ENCODE measurements around the gene ADGRG4.
"Not testable (repeated sequence)": the region's sequence is repeated elsewhere in the genome, so short reads cannot be mapped to it uniquely, and the experiment has no call there.

The ADGRG4 gene

DNA sequence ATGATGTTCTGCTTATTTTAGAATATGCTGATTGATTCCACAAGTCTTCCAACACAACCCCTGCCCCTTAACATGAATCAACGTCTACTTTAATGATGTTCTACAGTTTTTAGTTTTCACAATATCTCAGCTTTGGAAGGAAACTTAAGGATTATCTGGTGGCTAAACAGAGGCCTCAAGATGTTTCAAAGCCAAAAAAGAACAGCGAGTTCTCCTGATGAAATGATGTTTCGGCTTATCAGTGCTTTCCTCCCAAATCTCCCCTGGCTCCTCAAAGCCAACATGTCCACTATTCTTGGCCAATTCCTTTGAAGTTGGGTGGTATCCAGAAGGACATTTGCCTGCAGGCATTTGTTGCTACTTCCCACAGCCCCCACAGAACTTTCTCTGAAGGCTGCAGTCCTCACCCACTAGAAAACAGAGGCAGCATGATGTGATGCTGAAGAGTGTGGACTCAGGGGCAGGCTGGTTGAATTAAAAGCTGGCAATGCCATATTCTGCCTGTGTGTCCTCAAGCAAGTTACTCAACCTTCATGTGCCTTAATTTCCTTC lies 87.3 kb downstream of the ADGRG4 start:
- no peak for DNase-seq

DNA sequence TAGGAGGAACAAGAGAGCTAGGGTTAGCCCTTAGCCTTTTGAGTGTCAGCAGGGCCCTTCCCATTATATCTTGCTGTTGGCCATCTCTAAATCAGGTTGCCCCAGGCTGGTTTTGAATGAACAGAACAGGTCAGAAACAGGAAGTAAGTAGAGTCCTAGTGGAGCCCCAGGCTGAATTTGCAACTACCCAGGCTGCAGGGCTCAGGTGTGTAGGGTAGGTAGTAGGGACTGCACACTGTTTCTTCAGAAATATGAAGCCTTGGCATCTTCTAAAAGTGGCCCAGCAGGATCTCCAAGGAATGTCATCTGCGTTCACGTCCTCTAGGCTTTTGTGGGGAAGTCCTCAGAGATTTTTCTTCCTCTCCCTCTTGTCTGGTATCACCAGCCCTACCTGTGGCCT lies 90.2 kb downstream of the ADGRG4 start:
- no peak for DNase-seq

DNA sequence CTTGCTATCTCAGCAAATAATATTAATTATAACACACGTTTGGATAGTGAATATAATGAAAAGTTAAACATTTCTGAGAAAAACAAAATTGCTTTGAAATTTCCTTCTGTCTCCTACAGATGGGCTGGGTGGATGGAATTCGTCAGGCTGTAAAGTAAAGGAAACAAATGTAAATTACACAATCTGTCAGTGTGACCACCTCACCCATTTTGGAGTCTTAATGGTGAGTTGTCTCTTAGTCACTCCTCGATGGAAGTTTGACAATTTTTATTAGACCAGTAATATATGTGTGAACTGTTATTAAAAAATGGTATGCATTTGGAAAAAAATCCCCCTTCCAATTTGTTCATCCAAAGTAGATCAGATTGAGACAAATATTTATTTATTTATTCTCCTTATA lies 94.5 kb downstream of the ADGRG4 start:
- peak; percentile 21 for DNase-seq

DNA sequence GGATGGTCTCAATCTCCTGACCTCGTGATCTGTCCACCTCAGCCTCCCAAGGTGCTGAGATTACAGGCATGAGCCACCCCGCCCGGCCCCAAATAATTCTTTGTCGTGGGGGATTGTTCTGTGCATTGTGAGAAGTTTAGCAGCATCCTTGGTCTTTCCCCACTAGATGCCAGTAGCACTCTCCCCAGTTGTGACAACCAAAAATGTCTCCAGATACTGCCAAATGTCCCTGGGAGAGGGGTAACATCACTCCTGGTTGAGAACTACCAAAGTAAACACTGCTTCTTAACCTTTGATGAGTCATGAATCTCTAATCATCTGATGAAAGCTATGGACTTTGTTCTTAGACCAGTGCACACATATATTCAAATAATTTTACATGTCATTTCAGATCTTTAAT lies 96.2 kb downstream of the ADGRG4 start:
- DNase-seq = no peak

DNA sequence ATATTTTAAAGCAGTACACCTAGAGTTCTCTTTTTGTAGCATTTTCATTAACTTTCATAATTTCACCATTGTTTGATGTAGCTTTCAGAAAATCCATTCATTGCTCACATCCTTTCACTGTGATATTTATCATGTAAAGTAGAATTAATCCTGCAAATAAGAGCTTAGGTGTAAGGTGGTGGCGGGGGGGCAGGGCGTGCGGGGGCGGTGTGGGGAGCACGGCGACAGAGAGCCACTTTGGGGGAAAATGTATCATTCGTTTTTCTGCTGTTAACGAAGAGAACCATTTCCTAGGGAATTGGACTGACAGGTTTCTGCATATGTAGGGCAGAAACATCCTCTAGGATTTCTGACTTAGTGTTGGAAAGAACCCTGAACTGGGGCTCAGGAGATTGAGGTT lies 104.4 kb downstream of the ADGRG4 start:
- no peak for DNase-seq

DNA sequence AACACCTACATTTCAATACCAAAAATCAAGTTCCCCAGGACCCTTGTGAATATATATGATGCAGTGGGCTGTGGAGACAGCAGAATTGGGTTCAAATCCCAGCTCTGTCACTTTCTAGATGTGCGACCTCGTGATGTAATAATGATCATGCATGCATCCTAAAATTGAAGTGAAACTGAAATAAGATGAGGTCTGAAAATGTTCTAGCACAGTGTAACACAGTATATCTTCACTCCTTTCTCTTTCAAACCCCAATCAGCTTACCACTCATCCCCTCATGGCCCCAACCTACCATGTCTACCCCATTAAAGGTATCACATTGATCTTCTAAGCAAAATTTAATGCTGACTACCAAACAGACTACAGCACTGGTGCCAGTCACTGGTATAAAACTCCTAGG lies 117.0 kb downstream of the ADGRG4 start:
- DNase-seq = no peak

DNA sequence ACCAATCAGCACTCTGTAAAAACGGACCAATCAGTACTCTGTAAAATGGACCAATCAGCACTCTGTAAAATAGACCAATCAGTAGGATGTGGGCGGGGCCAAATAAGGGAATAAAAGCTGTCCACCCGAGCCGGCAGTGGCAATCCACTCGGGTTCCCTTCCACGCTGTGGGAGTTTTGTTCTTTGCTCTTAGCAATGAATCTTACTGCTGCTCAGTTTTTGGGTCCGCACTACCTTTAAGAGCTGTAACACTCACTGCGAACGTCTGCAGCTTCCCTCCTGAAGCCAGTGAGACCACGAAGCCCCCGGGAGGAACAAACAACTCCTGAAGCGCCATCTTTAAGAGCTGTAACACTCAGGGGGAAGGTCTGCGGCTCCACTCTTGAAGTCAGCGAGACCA lies 120.6 kb downstream of the ADGRG4 start:
- DNase-seq = no peak

DNA sequence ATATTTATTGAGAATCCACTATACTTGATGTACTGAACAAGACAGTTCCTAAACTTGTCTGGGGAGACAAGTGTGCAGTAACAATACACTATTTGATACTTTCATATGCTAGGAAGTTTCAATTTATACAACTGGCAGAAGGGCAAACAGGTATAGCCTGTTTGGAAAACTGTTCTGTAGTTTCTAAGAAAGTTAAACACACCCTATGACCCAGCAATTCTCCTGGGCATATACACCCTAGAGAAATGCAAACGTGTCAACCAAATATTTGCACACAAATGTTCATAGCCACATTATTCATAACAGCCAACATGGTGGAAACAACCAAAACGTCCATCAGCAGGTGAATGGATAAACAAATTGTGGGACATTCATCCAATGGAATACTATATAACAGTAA lies 123.0 kb downstream of the ADGRG4 start:
- no peak for DNase-seq

DNA sequence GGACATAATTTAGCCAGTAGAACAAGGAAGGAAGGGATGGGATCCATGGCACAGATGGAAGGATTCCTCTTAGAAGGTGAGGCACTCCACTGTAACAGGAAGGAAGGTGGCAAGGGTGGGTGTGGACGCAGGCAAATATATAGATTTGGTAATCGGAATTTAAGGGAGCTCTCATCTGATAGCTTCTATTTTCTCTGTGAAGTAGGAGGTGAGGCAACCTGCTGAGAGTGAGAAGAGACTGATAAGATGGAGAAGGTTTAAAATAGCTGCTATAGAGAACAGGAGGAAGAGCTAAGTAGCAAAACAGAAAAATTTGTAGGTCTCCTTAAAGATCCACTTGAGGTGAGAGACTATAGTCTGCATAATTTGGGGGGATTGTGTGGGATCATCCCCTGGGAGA lies 125.2 kb downstream of the ADGRG4 start:
- DNase-seq = no peak

DNA sequence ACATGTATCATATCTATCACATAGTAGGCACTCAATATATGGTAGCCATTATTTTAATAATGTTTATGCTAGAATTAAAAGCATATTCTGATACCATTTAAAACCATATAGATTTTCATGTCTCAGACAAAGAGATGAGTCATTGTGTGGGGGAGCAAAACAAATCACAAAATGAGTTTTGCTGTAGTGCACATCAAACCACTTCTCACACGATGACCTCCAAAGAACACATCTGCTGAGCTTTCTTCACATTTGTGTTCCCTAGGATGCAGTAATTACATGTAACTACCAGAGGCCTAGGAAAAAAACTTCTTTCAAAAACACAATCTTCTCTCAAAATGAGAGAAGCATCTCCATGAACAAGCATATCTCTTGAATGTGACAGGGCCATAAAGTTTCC lies 130.9 kb downstream of the ADGRG4 start:
- no peak for DNase-seq

DNA sequence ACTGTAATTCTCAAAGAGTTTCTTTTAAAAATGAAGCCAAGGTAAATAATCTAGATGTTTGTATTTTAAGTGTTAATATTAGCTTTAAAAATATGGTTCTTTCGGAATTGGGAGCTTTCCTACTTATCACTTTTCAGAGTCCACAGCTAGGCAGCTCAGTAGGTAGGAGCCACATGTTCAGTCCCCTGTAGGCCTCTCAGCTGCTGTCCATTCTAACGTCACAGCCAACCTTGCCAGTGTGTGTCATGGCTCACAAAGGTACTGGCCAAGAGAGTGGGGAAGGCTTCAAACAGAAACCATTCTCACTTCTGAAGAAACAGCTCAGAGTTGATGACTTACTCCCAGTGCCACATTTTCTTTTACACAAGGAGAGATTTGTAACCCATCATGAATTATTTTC lies 137.0 kb downstream of the ADGRG4 start:
- DNase-seq = no peak

DNA sequence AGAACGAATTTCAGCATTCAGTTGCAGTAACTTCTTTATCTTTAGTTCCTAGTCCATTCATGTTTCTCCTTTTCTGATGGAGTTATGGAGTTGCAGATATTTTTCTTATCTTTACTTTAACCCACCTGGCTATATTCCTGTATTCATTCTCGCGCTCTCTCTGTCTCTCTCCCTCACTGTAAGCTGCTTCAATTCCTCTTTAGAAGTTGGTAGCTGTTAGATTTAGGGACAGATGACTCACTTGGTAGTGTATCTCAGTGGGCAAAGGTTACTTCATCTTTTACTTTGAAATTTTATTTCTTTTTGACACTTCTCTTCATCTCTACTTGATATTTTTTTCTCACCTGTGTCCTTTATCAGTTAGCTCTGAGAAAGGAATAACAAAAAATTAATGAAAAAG lies 137.4 kb downstream of the ADGRG4 start:
- DNase-seq = no peak

DNA sequence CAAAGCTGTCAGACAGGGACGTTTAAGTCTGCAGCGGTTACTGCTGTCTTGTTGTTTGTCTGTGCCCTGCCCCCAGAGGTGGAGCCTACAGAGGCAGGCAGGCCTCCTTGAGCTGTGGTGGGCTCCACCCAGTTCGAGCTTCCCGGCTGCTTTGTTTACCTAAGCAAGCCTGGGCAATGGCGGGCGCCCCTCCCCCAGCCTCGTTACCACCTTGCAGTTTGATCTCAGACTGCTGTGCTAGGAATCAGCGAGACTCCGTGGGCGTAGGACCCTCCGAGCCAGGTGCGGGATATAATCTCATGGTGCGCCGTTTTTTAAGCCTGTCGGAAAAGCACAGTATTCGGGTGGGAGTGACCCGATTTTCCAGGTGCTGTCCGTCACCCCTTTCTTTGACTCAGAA lies 144.9 kb downstream of the ADGRG4 start:
- DNase-seq = not testable (repeated sequence)

DNA sequence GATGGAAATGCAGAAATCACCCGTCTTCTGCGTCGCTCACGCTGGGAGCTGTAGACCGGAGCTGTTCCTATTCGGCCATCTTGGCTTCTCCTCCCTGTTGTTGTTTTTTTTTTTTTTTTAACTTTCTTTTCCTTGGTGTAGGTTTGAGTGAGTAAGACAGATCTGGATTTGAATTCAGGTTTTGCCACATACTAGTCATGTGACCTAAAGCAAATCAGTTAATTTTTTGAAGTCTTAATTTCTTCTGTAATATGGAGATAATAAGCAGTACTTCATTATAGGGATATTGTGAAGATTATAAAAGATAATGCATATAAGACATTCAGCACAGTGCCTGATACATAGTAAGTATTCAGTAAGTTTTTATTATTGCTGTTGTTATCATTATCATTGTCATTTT lies 145.4 kb downstream of the ADGRG4 start:
- DNase-seq = no peak

DNA sequence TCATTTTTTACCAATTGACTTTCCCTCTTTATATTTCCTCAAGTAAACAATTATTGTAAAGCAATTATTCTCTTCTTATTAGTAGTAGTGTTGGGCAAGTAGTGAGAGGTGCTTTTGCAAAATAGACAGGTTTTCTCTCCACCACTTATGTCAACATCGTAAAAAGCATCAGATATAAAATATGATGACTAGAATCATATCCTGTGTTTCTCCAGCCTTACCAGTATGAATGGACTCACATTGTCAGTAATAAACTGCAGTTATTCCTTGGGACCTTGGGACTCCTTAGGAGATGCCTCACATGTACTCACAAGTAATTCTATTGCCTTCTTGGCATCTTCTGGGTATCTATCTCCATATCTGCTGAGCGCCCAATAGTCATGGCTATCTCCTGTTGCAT lies 146.5 kb downstream of the ADGRG4 start:
- no peak for DNase-seq

DNA sequence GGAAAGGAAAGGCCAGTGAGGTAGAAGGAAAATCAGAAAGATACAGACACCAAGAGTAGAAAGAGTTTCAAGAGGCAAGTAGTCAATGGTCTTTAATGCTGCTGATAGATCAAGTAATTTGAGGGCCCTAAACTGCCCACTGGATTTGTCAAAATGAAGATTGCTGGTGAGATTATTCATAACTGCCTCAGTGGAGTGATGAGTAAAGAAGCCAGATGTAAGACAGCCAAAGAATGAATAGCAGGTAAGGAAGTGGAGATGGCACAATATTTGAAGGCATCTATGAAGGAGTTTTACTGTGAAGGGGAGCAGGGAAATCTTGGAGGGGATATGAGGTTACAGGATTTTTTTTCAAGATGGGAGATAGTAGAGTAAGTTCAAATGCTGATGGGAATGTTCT lies 147.2 kb downstream of the ADGRG4 start:
- no peak for DNase-seq

DNA sequence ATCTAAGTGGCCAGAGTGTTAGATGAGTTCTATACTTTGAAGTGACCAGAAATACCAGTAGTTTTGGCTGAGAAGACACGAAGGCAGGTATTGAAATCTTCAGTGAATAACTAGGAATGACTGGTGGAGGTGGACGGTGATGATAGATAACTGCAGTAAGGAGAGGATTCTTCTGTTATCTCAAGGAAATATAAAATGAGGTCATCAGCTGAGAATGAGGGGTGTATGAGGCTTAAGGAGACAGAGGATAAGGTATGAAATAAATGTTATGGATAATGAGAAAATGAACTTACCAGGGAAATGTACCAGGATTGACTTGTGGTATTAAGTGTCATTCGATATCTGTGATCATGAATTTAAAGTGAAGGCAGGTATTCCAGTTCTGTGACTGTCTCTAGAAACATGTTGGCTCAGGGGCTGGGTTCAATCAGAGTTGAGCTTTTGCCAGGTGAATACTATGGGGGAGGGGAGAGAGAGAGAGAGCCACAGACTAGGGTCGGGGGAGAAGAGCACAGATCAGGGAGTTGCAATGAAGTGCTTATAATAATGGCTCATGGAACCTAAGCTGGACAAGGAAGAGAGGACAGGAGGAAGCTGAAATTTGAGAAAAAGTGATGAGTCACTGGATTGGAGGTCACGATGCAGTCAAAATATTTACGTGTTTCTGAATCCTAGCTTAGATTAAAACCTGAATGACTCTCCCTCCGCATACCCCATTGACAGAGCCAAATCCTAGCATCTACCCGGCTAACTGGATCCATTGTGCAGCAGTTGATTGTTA lies 149.5 kb downstream of the ADGRG4 start:
- DNase-seq = peak; percentile 47

DNA sequence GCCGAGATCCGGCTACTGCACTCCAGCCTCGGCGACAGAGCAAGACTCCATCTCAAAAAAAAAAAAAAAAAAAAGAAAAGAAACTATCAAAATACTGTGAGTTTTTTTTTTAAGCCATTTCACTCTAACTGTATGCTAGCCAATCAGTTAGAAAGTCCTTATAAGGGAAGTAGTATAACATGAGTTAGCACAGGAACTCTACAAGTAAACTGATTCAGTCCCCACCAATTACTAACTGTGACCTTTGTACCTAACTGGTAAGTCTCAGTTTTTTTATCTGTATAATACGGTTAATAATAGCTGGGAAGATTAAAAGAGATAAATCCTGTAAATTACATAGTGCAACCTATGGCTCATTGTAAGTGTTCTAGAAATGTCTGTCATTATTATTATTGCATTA lies 151.9 kb downstream of the ADGRG4 start:
- no peak for DNase-seq

DNA sequence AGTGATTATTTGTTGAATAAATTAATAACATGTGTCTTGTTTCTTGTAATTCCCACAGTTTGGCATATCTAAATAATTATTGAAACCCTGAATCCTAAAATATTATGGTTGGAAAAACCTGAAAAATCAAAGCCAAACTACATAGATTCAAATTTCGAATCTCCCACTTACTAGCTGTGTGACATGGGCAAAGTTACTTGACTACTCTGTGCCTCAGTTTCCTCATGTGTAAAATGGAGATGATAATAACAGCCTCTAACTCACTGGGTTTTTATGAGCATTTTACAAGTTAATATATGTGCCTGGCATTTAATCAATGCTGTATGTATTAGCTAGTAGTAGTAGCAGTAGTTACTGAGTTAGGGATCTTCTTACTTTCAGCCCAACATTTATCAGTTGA lies 152.4 kb downstream of the ADGRG4 start:
- DNase-seq = no peak

DNA sequence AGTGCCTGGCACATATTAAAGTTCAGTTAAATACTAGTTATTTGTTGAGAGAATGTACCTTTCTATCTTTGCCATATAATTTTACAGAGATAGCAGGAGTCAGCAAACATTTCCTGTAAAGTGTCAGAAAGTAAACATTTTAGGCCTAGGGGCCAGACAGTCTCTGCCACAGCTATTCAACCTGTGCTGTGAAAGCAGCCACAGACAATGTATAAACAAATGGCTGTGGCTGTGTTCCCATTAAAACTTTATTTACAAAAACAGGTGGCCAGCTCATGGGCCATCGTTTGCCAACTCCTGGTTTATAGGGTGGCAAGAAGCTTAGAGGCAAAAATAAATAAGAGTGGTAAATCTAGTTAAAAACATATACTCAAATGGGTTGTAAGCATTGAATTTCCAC lies 153.0 kb downstream of the ADGRG4 start:
- DNase-seq = no peak

DNA sequence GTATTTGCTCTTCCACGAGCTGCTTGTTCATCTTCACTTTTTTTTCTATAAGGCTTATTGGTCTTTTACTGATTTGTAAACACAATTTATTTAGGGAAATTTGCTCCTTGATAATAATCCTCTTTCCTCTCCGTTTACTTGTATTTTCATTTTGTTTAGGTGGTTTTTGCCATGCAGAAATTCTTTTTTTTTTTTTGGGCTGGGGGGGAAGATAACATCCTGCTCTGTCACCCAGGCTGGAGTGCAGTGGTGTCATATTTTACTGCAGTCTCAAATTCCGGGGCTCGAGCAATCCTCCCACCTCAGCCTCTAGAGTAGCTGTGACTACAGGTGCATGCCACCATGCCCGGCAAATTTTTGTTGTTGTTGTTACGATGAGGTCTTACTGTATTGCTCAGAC lies 155.4 kb downstream of the ADGRG4 start:
- no peak for DNase-seq

DNA sequence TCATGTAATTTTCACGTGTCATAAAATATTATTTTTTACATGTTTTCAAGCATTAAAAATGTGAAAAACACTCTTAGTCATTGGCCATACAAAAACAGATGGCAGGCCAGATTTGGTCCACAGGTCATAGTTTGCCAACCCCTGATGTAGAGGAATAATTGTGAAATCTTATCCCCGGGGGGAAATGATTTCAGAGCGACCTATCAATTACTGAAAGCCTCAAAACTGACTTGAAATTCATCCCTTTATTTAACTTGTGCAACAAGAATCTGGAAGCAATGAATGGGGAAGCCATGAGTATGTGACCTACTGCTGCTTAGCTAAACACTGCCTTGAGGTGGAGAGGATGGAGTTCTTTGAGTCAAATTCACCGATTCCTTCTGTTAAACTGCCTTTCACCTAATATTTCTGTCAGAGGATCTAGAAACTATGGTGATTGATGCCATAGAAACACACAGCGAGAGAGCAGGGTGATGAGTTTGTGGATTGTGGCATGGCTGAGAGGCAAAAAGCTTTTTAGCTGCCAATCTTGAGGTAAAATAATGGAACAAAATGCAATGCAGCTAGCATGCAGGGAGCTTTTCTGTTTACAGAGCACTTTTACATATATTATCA lies 156.6 kb downstream of the ADGRG4 start:
- no peak for DNase-seq

DNA sequence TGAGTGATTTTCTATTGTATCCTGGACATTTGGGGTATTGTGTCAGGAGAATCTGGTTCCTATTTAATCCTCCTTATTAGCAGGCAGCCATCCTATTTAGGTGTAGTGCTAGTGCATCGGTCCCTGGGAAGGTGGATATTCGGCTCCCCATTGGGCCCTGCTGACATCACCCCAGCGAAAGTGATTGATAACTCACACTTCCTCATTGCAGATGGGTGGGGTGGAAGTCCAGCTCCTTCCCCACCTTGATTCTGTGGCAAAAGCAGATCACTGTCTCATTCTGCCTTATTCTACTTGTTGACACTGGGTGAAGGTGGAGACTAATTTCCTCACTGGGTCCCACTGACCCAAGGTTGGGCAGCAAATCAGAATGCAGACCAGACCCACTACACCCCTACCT lies 163.8 kb downstream of the ADGRG4 start:
- DNase-seq = no peak
